Cardiac muscle cell (in vitro differentiated cells and primary cell): Measurements from ENCODE around the gene TTC38. TPM values are rescaled to one million over a fixed set of nuclear protein-coding genes. Genes with fewer than 3 reads are reported as not detected.
"Not testable (repeated sequence)": the region's sequence is repeated elsewhere in the genome, so short reads cannot be mapped to it uniquely, and the experiment has no call there.

Experiments
- DNase-seq, 2 donors: peaks; one replicate each; pipeline versions ENCODE4 v3.0.0 to v3.0.0-alpha.2; 2010 to 2017; ENCODE audit warnings: low read depth in 1 of 2, low spot score in 1 of 2
- H3K27ac ChIP-seq: fragments of 200-600 bp; sonication (generic); 2 replicates; pipeline ENCODE4 v1.5.1; 2016
- H3K27me3 ChIP-seq: fragments of 200-600 bp; sonication (generic); 2 replicates; pipeline ENCODE4 v1.6.0; 2016; ENCODE audit warnings: control low read depth
- H3K36me3 ChIP-seq: fragments of 200-600 bp; sonication (generic); 2 replicates; pipeline ENCODE4 v1.5.1; 2016; ENCODE audit warnings: control low read depth
- H3K4me1 ChIP-seq: fragments of 200-600 bp; sonication (generic); 2 replicates; pipeline ENCODE4 v1.8.1; 2017; ENCODE audit warnings: low read depth, mild to moderate bottlenecking, mixed run types
- H3K4me3 ChIP-seq: fragments of 200-600 bp; sonication (generic); 2 replicates; pipeline ENCODE4 v1.5.1; 2016; ENCODE audit warnings: mild to moderate bottlenecking
- H3K9me3 ChIP-seq: fragments of 200-600 bp; sonication (generic); 2 replicates; pipeline ENCODE4 v1.5.1; 2017; ENCODE audit warnings: low read depth, mild to moderate bottlenecking, control low read depth
- CTCF ChIP-seq: IDR thresholded peaks from 2 replicates; pipeline ENCODE4 v1.5.1; 2012; ENCODE audit warnings: low read depth, mild to moderate bottlenecking, low read length
- polyA plus RNA-seq: library from polyadenylated mRNA; unstranded; fragments of >200 nt; fragmentation: Nextera tagmentation; extraction: Ambion mirVana; gene quantifications from 2 replicates; pipeline ENCODE4 v1.2.1, GENCODE V29; 2016
- total RNA-seq: library from RNA; depleted of rRNA; stranded (reverse); fragments of >200 nt; gene quantifications from 2 replicates; pipeline ENCODE4 v1.2.3, GENCODE V29; 2016

TTC38 gene
- total and polyA plus RNA-seq, 2 experiments from 2014 or later: 35.1 to 76.2 TPM

GRCh38 chr22:46308283-46308988 lies 40.6 kb downstream of the TTC38 start:
- Histone ChIP-seq H3K27ac (no peak overlapping the region), H3K4me3 (no peak overlapping the region), H3K9me3 (no peaks in the 10 kb centered on the region), H3K4me1 (no peaks in the 10 kb centered on the region), H3K36me3 (peaks cover 2% of the 10 kb centered on the region), H3K27me3 (no peaks in the 10 kb centered on the region)
- no peak for TF ChIP-seq CTCF
- DNase-seq: no peak

GRCh38 chr22:46309526-46310085 lies 41.8 kb downstream of the TTC38 start:
- DNase-seq: no peak
- H3K27ac ChIP-seq: no peak overlapping the region
- TF ChIP-seq CTCF: no peak
- H3K4me3 ChIP-seq: no peak overlapping the region
- H3K36me3 ChIP-seq: peaks cover 2% of the 10 kb centered on the region
- H3K9me3 ChIP-seq: no peaks in the 10 kb centered on the region
- no peaks in the 10 kb centered on the region for H3K27me3 ChIP-seq
- no peaks in the 10 kb centered on the region for H3K4me1 ChIP-seq

- H3K4me1 ChIP-seq: no peaks in the 10 kb centered on the region
- H3K27ac ChIP-seq: no peak overlapping the region
- DNase-seq: no peak
- no peak overlapping the region for H3K4me3 ChIP-seq
- no peaks in the 10 kb centered on the region for H3K27me3 ChIP-seq
- H3K9me3 ChIP-seq: no peaks in the 10 kb centered on the region
- no peak for TF ChIP-seq CTCF
- H3K36me3 ChIP-seq: peaks cover 2% of the 10 kb centered on the region
Observed at GRCh38 chr22:46312056-46312455, 44.2 kb downstream of the TTC38 start.

GRCh38 chr22:46312848-46313247 lies 45.0 kb downstream of the TTC38 start:
- H3K9me3 ChIP-seq, H3K4me3 ChIP-seq, H3K27ac ChIP-seq, H3K4me1 ChIP-seq, DNase-seq, H3K36me3 ChIP-seq, H3K27me3 ChIP-seq: not testable (repeated sequence)

GRCh38 chr22:46315976-46316375 lies 48.2 kb downstream of the TTC38 start:
- H3K4me1 ChIP-seq: no peaks in the 10 kb centered on the region
- no peak for DNase-seq
- H3K27me3 ChIP-seq: no peaks in the 10 kb centered on the region
- no peaks in the 10 kb centered on the region for H3K36me3 ChIP-seq
- no peak overlapping the region for H3K4me3 ChIP-seq
- no peak overlapping the region for H3K27ac ChIP-seq
- no peak for TF ChIP-seq CTCF
- no peaks in the 10 kb centered on the region for H3K9me3 ChIP-seq

GRCh38 chr22:46317646-46318045 lies 49.8 kb downstream of the TTC38 start:
- Histone ChIP-seq H3K27ac (no peak overlapping the region), H3K4me3 (no peak overlapping the region), H3K27me3 (no peaks in the 10 kb centered on the region), H3K4me1 (no peaks in the 10 kb centered on the region), H3K9me3 (no peaks in the 10 kb centered on the region), H3K36me3 (no peaks in the 10 kb centered on the region)
- DNase-seq: no peak
- no peak for TF ChIP-seq CTCF
